Measurements from ENCODE around the gene MDH1B. TPM values are rescaled to one million over a fixed set of nuclear protein-coding genes. Genes with fewer than 3 reads are reported as not detected.

The MDH1B gene
- polyA plus RNA-seq, 1 donor from 2014 or later, result 11.7 TPM

DNA sequence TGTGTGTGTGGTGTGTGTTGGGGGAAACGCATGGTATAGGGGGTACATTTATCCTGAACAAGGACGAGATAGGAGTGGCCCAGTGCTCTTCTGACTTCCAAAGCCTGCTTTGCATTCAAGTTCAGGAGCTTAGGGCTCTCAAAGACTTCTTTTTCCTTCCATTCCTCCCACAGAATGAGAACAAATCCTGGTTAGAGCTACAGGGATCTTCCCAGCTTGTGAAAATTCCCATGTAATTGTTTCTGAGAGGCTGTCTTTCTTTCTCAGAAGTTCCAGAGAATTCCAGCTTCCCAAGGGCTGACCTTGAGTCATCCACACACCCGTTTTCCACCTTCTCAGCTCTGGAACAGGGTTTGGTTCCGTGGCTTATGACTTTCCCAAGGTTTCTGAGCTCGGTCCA is 39.2 kb upstream of the MDH1B start:
- no peaks in the 10 kb centered on the region for H4K20me1 ChIP-seq (ENCODE audit: insufficient read depth)
- H3K4me3 ChIP-seq (ENCODE audit: low read length), result no peak overlapping the region
- no peaks in the 10 kb centered on the region for H3F3A ChIP-seq (ENCODE audit: insufficient read depth, low read length, poor library complexity, severe bottlenecking)
- no peak overlapping the region for H3K9ac ChIP-seq (ENCODE audit: low read length)
- H3K27ac ChIP-seq (ENCODE audit: low read length), result no peak overlapping the region
- no peak overlapping the region for H3K4me2 ChIP-seq (ENCODE audit: low read length)
- no peaks in the 10 kb centered on the region for H3K79me2 ChIP-seq (replicated peaks; ENCODE audit: insufficient read depth, low read length)
- TF ChIP-seq TAF1 (IDR thresholded peaks at IDR 0.05; ENCODE audit: low read depth) (no peak), MXI1 (conservative IDR thresholded peaks at IDR 0.05; ENCODE audit: poor library complexity, severe bottlenecking) (no peak), SMC3 (conservative IDR thresholded peaks at IDR 0.05; ENCODE audit: poor library complexity) (no peak), EP300 (conservative IDR thresholded peaks at IDR 0.05; ENCODE audit: poor library complexity, severe bottlenecking) (no peak), EZH2 (IDR thresholded peaks at IDR 0.05; ENCODE audit: borderline replicate concordance, insufficient read depth, low read length, poor library complexity, severe bottlenecking) (no peak), POLR2AphosphoS5 (IDR thresholded peaks at IDR 0.05) (no peak), CTCF (IDR thresholded peaks at IDR 0.05; ENCODE audit: poor library complexity, severe bottlenecking) (no peak), RAD21 (conservative IDR thresholded peaks at IDR 0.05) (no peak)
- TF ChIP-seq, protein P1, sequence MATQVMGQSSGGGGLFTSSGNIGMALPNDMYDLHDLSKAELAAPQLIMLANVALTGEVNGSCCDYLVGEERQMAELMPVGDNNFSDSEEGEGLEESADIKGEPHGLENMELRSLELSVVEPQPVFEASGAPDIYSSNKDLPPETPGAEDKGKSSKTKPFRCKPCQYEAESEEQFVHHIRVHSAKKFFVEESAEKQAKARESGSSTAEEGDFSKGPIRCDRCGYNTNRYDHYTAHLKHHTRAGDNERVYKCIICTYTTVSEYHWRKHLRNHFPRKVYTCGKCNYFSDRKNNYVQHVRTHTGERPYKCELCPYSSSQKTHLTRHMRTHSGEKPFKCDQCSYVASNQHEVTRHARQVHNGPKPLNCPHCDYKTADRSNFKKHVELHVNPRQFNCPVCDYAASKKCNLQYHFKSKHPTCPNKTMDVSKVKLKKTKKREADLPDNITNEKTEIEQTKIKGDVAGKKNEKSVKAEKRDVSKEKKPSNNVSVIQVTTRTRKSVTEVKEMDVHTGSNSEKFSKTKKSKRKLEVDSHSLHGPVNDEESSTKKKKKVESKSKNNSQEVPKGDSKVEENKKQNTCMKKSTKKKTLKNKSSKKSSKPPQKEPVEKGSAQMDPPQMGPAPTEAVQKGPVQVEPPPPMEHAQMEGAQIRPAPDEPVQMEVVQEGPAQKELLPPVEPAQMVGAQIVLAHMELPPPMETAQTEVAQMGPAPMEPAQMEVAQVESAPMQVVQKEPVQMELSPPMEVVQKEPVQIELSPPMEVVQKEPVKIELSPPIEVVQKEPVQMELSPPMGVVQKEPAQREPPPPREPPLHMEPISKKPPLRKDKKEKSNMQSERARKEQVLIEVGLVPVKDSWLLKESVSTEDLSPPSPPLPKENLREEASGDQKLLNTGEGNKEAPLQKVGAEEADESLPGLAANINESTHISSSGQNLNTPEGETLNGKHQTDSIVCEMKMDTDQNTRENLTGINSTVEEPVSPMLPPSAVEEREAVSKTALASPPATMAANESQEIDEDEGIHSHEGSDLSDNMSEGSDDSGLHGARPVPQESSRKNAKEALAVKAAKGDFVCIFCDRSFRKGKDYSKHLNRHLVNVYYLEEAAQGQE (IDR thresholded peaks at IDR 0.05; ENCODE audit: borderline replicate concordance), result no peak
- no peaks in the 10 kb centered on the region for H3K9me2 ChIP-seq (ENCODE audit: insufficient read depth, low read length)
- H3K36me3 ChIP-seq (ENCODE audit: insufficient read depth, low read length), result no peaks in the 10 kb centered on the region
- no peaks in the 10 kb centered on the region for H3K9me3 ChIP-seq (ENCODE audit: low read length)
- H3K27me3 ChIP-seq (ENCODE audit: insufficient read depth, low read depth, low read length), result no peaks in the 10 kb centered on the region
- no peak overlapping the region for H2AFZ ChIP-seq (ENCODE audit: low read depth, low read length)

- H3K4me3 ChIP-seq (ENCODE audit: low read length), result no peak overlapping the region
- no peaks in the 10 kb centered on the region for H3K9me3 ChIP-seq (ENCODE audit: low read length)
- H3K36me3 ChIP-seq (ENCODE audit: insufficient read depth, low read length), result no peaks in the 10 kb centered on the region
- H3K27ac ChIP-seq (ENCODE audit: low read length), result no peak overlapping the region
- H3K4me2 ChIP-seq (ENCODE audit: low read length), result no peak overlapping the region
- no peak overlapping the region for H2AFZ ChIP-seq (ENCODE audit: low read depth, low read length)
- no peaks in the 10 kb centered on the region for H4K20me1 ChIP-seq (ENCODE audit: insufficient read depth)
- no peaks in the 10 kb centered on the region for H3F3A ChIP-seq (ENCODE audit: insufficient read depth, low read length, poor library complexity, severe bottlenecking)
- H3K27me3 ChIP-seq (ENCODE audit: insufficient read depth, low read depth, low read length), result no peaks in the 10 kb centered on the region
- TF ChIP-seq, protein P1 (IDR thresholded peaks at IDR 0.05; ENCODE audit: borderline replicate concordance), result no peak
- TF ChIP-seq EP300 (conservative IDR thresholded peaks at IDR 0.05; ENCODE audit: poor library complexity, severe bottlenecking) (no peak), POLR2AphosphoS5 (IDR thresholded peaks at IDR 0.05) (no peak), TAF1 (IDR thresholded peaks at IDR 0.05; ENCODE audit: low read depth) (no peak), EZH2 (IDR thresholded peaks at IDR 0.05; ENCODE audit: borderline replicate concordance, insufficient read depth, low read length, poor library complexity, severe bottlenecking) (no peak), MXI1 (conservative IDR thresholded peaks at IDR 0.05; ENCODE audit: poor library complexity, severe bottlenecking) (no peak), RAD21 (conservative IDR thresholded peaks at IDR 0.05) (no peak), SMC3 (conservative IDR thresholded peaks at IDR 0.05; ENCODE audit: poor library complexity) (no peak), CTCF (IDR thresholded peaks at IDR 0.05; ENCODE audit: poor library complexity, severe bottlenecking) (no peak)
- no peaks in the 10 kb centered on the region for H3K79me2 ChIP-seq (replicated peaks; ENCODE audit: insufficient read depth, low read length)
- no peaks in the 10 kb centered on the region for H3K9me2 ChIP-seq (ENCODE audit: insufficient read depth, low read length)
- H3K9ac ChIP-seq (ENCODE audit: low read length), result no peak overlapping the region
These were observed 37.8 kb upstream of the MDH1B start for GRCh38 chr2:206802654-206803514.
